Type B pancreatic cell (in vitro differentiated cells): Measurements from ENCODE around the gene RBSN. TPM values are rescaled to one million over a fixed set of nuclear protein-coding genes. Genes with fewer than 3 reads are reported as not detected.
"Not testable (repeated sequence)": the region's sequence is repeated elsewhere in the genome, so short reads cannot be mapped to it uniquely, and the experiment has no call there.

ENCODE experiments used
- DNase-seq: peaks from one replicate; pipeline ENCODE4 v3.0.0; 2021; ENCODE audit warnings: mixed read lengths; ENCODE audit not compliant: unreplicated experiment; ENCODE audit errors: extremely low spot score
- H3K27ac Mint-ChIP-seq: 2 replicates; pipeline ENCODE4 v1.8.0; 2021; ENCODE audit warnings: mild to moderate bottlenecking, mixed read lengths
- H3K27me3 Mint-ChIP-seq: 2 replicates; pipeline ENCODE4 v1.8.0; 2021; ENCODE audit warnings: mixed read lengths
- H3K36me3 Mint-ChIP-seq: 2 replicates; pipeline ENCODE4 v1.8.0; 2021; ENCODE audit warnings: mixed read lengths
- H3K4me1 Mint-ChIP-seq: one replicate; pipeline ENCODE4 v1.8.0; 2021; ENCODE audit warnings: mixed read lengths; ENCODE audit not compliant: unreplicated experiment
- H3K4me3 Mint-ChIP-seq: 2 replicates; pipeline ENCODE4 v1.8.0; 2021; ENCODE audit warnings: mild to moderate bottlenecking, mixed read lengths
- H3K9me3 Mint-ChIP-seq: 2 replicates; pipeline ENCODE4 v1.8.0; 2021; ENCODE audit warnings: mixed read lengths
- long read RNA-seq: library from polyadenylated mRNA; unstranded; transcript quantifications from one replicate; pipeline ENCODE4 v2.0.0, GENCODE V29; 2020
- total RNA-seq: library from RNA; stranded (reverse); gene quantifications from 2 replicates; pipeline ENCODE4 v1.2.1, GENCODE V29; 2021; ENCODE audit warnings: low replicate concordance
- TF ChIP-seq, protein P1 (sequence below): fragments of 200-600 bp; sonication (generic); conservative IDR thresholded peaks from 2 replicates; pipeline ENCODE4 v1.5.0; 2021; ENCODE audit warnings: antibody characterized with exemption, mild to moderate bottlenecking

The RBSN gene
- total RNA-seq = 20.5 and 29.1 TPM in 2 replicates
- long read RNA-seq, full-length matches to known transcripts = 4 of 35 reads
- long read RNA-seq, partial matches to known transcripts = 20 of 35 reads
- long read RNA-seq, other reads (novel, unspliced or antisense) = 11 of 35 reads

DNA sequence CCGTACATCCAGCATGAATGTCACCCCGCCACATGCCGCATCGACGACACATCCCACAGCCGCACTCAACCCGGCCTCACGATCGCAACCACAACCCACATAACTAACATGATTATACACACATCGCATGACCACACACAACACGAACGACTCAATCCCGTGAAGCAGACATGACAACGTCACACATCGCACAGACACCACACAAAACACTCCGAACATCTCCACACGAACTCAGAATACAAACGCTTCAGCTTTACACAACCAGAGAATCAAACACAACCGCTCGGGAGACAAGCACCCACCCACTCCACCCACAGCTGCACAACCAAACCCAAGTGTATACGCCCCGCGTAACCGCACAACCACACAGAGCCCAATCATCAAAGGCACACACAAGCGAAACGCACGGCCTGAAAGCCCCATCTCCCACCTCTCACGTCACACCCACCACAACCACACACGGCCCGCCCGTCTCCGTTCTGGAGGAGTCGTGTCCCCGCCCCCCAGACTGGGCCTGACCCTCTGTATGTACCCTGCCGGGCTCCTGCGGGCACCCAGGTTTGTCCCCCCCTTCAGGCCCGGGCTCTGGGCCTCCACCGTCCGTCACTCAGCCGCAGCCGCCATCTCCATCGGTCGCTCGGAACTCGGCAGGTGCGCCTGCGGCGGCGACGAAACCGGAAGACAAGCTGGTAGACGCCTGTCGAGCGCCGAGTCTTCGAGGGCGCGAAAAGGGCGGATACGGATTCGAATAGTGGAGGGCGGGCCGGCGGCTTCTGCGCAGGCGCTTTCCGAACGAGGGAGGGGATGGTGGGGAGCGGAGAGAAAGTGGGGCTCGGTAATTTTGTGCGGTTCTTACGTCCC, at the start of gene RBSN:
RBSN (minus strand) TSS at position 646 of the 861 bp plus-strand sequence. CDS start 3,028 bp downstream, outside the sequence.
- H3K27ac Mint-ChIP-seq = peak within 1 kb of the TSS; percentile 91
- no peaks in the 10 kb centered on the region for H3K27me3 Mint-ChIP-seq
- DNase-seq = peak; percentile 95
- peaks cover 14% of the 10 kb centered on the region for H3K4me1 Mint-ChIP-seq
- H3K36me3 Mint-ChIP-seq = peaks cover 4% of the 10 kb centered on the region
- H3K4me3 Mint-ChIP-seq = peak within 1 kb of the TSS; percentile 98
- TF ChIP-seq, protein P1, sequence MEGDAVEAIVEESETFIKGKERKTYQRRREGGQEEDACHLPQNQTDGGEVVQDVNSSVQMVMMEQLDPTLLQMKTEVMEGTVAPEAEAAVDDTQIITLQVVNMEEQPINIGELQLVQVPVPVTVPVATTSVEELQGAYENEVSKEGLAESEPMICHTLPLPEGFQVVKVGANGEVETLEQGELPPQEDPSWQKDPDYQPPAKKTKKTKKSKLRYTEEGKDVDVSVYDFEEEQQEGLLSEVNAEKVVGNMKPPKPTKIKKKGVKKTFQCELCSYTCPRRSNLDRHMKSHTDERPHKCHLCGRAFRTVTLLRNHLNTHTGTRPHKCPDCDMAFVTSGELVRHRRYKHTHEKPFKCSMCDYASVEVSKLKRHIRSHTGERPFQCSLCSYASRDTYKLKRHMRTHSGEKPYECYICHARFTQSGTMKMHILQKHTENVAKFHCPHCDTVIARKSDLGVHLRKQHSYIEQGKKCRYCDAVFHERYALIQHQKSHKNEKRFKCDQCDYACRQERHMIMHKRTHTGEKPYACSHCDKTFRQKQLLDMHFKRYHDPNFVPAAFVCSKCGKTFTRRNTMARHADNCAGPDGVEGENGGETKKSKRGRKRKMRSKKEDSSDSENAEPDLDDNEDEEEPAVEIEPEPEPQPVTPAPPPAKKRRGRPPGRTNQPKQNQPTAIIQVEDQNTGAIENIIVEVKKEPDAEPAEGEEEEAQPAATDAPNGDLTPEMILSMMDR = no peak
- H3K9me3 Mint-ChIP-seq = no peaks in the 10 kb centered on the region

DNA sequence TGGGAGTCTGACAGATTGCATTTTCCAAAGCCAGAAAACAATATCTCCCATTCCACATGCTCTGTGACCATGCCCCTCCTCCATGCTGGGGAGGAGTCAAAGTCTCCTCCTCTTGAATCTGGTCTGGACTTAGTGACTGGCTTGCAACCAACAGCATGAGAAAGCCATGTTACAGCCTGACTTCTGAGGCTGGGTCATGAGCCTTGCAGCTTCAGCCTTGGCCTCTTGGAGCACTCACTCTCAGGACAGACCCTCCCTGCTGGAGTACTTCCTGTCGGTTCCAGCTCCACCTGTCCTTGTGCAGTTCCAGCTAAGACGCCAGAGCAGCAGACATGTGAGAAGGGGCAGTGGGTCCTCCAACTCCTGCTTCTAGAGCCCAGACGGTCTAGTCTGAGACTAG, 49.7 kb upstream of the RBSN start:
- Mint-ChIP-seq H3K27ac (no peak overlapping the region), H3K4me1 (no peaks in the 10 kb centered on the region), H3K27me3 (peaks cover 56% of the 10 kb centered on the region), H3K9me3 (no peaks in the 10 kb centered on the region), H3K4me3 (no peak overlapping the region), H3K36me3 (no peaks in the 10 kb centered on the region)
- TF ChIP-seq, protein P1 = no peak
- no peak for DNase-seq

DNA sequence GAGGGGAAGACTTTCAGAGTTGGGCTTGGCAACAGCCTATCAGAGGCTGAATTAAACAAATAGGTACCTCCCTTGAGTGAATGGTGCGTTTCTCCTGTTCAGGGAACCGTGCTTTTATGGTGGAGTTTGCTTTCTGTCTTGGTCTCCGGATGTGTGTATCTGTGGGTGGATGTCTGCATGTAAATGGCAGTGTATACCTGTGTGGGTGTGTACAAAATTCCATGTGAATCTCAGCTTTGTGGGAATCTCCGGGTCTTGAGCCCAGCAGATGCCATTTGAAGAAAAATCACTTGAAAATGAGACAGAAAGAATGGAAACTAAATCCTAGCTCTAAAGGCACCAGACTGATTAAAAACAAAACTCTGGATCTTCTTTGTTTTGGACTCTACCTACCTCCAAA, 37.9 kb upstream of the RBSN start:
- not testable (repeated sequence) for H3K9me3 Mint-ChIP-seq, H3K36me3 Mint-ChIP-seq, DNase-seq, H3K4me3 Mint-ChIP-seq, H3K27ac Mint-ChIP-seq, H3K4me1 Mint-ChIP-seq
- H3K27me3 Mint-ChIP-seq = peaks cover 25% of the 10 kb centered on the region

DNA sequence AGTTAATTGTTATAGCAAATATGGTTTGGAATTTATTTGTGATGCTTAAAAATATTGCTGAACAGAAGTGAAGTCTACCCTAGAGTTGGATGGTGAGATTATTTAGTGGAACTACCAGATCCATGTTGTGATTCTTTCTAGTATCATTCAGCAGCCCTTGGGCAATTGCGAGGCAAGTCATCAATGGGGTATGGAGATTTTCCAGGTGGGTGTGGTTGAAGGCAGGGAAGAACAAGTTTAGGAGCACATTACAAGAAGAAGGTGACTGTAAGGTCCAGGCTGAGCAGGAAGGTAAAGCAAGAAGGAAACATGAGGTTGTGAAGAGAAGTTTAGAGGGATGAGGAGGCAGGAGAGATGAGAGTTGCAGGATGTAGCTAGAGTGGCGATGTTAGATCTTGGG, 36.0 kb upstream of the RBSN start:
- H3K36me3 Mint-ChIP-seq, H3K4me3 Mint-ChIP-seq, DNase-seq, H3K27ac Mint-ChIP-seq, H3K4me1 Mint-ChIP-seq, H3K9me3 Mint-ChIP-seq: not testable (repeated sequence)
- peaks cover 25% of the 10 kb centered on the region for H3K27me3 Mint-ChIP-seq

DNA sequence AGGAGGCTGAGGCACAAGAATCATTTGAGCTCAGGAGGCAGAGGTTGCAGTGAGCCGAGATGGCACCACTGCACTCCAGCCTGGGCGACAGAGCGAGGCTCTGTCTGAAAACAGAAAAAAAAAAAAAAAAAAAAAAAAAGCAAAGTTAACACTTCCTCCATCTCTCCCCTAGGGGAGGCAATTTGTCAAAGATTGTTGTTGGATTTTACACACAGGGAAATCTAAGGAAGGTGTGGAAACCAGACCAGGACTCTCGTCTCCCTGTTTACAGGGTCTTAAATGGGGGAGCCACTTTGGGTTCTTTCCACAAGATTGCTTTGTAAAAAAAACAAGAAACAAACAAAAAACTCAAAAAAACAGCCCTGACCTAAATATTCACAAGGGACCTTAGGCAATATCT, 29.5 kb upstream of the RBSN start:
- H3K36me3 Mint-ChIP-seq, H3K4me1 Mint-ChIP-seq, H3K9me3 Mint-ChIP-seq, H3K4me3 Mint-ChIP-seq, H3K27ac Mint-ChIP-seq, DNase-seq: not testable (repeated sequence)
- peaks cover 13% of the 10 kb centered on the region for H3K27me3 Mint-ChIP-seq

DNA sequence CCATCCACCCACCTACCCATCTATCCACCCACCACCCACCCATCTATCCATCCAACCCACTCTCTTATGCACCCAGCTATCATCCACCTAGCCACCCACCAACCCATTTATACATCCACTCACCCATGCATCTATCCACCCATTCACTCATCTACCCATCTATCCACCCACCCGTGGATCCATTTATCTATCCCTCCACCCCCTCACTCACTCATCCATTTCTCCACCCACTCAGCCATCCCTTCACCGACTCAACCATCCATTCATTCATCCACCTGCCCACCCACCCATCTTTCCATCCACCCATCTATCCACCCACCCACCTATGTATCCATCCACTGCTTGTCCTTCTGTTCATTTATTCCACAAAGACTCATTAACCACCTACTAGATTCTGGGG, 28.0 kb upstream of the RBSN start:
- H3K27me3 Mint-ChIP-seq = peaks cover 12% of the 10 kb centered on the region
- not testable (repeated sequence) for H3K27ac Mint-ChIP-seq, H3K4me1 Mint-ChIP-seq, H3K36me3 Mint-ChIP-seq, H3K4me3 Mint-ChIP-seq, DNase-seq, H3K9me3 Mint-ChIP-seq

DNA sequence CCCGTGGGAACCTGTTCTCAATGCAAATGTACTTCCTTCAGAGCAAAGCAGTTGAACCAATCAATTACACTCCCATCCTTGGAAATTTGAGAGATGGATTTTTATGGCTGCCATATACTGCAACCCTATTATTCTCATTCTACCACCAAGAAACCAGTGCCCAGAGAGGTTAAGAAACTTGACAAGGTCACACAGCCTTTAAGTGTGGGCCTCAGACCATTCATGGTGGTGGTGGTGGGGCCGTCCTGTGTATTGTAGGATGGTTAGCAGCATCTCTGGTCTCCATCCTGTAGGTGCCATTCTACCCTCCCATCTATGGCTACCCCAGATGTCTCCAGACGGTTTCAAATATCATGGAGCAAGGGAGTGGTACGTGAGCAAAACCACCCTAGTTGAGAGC, 23.4 kb upstream of the RBSN start:
- Mint-ChIP-seq H3K9me3 (no peaks in the 10 kb centered on the region), H3K36me3 (no peaks in the 10 kb centered on the region), H3K27ac (no peak overlapping the region), H3K27me3 (peaks cover 25% of the 10 kb centered on the region), H3K4me1 (no peaks in the 10 kb centered on the region), H3K4me3 (no peak overlapping the region)
- no peak for DNase-seq
- TF ChIP-seq, protein P1 = no peak
